Psoas muscle (tissue), 8 donors: ENCODE data around the gene MUC5B. TPM values are rescaled to one million over a fixed set of nuclear protein-coding genes. Genes with fewer than 3 reads are reported as not detected.

ENCODE experiments used
- ATAC-seq, 4 donors: fragments of 200-7000 bp; cut with Tn5 transposase; one replicate each; pipeline ENCODE4 v1.9.1; 2020; ENCODE audit warnings: moderate library complexity in 3 of 4, mild to moderate bottlenecking in 2 of 4
- DNase-seq, 2 donors: peaks; one replicate each; pipeline ENCODE4 v3.0.0-alpha.2; 2020
- H3K27ac ChIP-seq: fragments of 200-600 bp; one replicate; pipeline ENCODE4 v1.8.0; 2022
- H3K27me3 ChIP-seq, 3 donors: fragments of 200-600 bp in 1 of 3; one replicate each; pipeline versions ENCODE4 v1.6.1 to v1.8.0; 2013 to 2022; ENCODE audit warnings: low read length in 2 of 3, mild to moderate bottlenecking in 2 of 3, moderate library complexity in 1 of 3; ENCODE audit not compliant: insufficient read depth in 3 of 3
- H3K36me3 ChIP-seq, 2 donors: fragments of 200-600 bp in 1 of 2; one replicate each; pipeline versions ENCODE4 v1.6.1 to v1.8.0; 2013 to 2022; ENCODE audit warnings: low read depth in 1 of 2, mild to moderate bottlenecking in 1 of 2, moderate library complexity in 1 of 2; ENCODE audit not compliant: insufficient read depth in 1 of 2
- H3K4me1 ChIP-seq: fragments of 200-600 bp; one replicate; pipeline ENCODE4 v1.8.0; 2022
- H3K4me3 ChIP-seq: fragments of 200-600 bp; one replicate; pipeline ENCODE4 v1.8.0; 2022; ENCODE audit warnings: mild to moderate bottlenecking
- H3K9me3 ChIP-seq: fragments of 200-600 bp; one replicate; pipeline ENCODE4 v1.8.0; 2022
- whole genome bisulfite sequencing, 3 donors: extraction: QIAGEN DNeasy Blood & Tissue Kit; methylation state at CpG; one replicate each; pipeline versions ENCODE4 v1.1.6 to v1.1.7; 2013; 5-methylcytosine and 5-hydroxymethylcytosine counted together
- intact Hi-C, 2 donors: fragments of 100-400 bp; cut with DNase I; formaldehyde crosslinking; loops; one replicate each; pipeline versions ENCODE4 v1.11.0 to v1.14.2; 2022
- polyA plus RNA-seq, 3 donors: library from polyadenylated mRNA; stranded (reverse); fragments of 200-250 nt; gene quantifications; one replicate each; pipeline ENCODE4 v1.2.3, GENCODE V29; 2013
- total RNA-seq, 4 donors: library from RNA; stranded (reverse); fragmentation: NEBNext Ultra II Directional in 2 of 4; extraction: Animal tissue kit (Norgen Biotek cat#: 25700) in 2 of 4; gene quantifications; one replicate each; pipeline versions ENCODE4 v1.2.1 to v1.2.4, GENCODE V29; 2021 to 2023
- TF ChIP-seq, protein P1 (sequence below): fragments of 200-600 bp; IDR thresholded peaks from one replicate; pipeline ENCODE4 v1.8.0; 2022; ENCODE audit warnings: antibody characterized with exemption
- donor health status: healthy with polysubstance abuse.
- donor health status: DM: no; HTN: no; CAD: no; lungs with moderate emphysema.
- donor health status: Bipolar disorder and iron deficiency.
- donor health status: healthy.
- donor health status: DM: yes; HTN: yes; CAD: no.
- donor health status: DM: no; HTN: no; CAD: no.
- donor health status: DM: no; HTN: no; CAD: no.
- donor health status: DM: yes; HTN: yes; CAD: no.

Gene MUC5B
- total and polyA plus RNA-seq, 7 donors: under 0.01 to 0.41 (median 0.11) TPM; not detected in 3

DNA sequence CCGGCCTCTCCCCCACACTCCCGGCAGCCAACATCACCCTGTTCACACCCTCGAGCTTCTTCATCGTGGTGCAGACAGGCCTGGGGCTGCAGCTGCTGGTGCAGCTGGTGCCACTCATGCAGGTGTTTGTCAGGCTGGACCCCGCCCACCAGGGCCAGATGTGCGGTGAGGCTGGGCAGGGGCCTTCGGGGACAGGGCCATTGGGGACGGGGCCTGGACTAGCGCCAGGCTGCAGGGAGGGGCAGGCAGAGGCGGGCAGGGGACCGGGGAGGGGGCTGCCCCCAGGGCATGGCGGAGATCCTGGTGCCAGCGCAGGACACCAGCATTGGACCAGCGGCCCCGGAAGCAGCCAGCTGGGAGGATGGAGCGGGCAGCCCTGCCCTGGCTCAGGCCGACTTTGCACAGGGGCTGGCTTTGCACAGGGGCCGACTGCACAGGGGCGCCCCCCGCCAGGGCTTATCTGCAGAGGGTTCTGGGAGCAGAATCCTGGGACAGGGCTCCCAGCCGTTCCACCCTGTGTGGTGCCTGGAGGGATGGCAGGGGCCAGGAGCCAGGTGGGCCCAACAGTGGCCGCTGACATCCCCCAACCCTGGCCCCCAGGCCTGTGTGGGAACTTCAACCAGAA, 8.6 kb downstream of the MUC5B start:
- intact Hi-C loops: no loop called here
- no peak for ATAC-seq
- Histone ChIP-seq H3K9me3 (no peaks in the 10 kb centered on the region), H3K27me3 (peaks cover 0 to 44% (median 9%) of the 10 kb centered on the region in 3 donors), H3K4me1 (no peaks in the 10 kb centered on the region), H3K27ac (no peak overlapping the region), H3K36me3 (no peaks in the 10 kb centered on the region), H3K4me3 (no peak overlapping the region)
- WGBS, 3 donors: 30 to 38% (median 38%) methylated on average over 20 to 22 of the region's 22 CpGs
- TF ChIP-seq, protein P1, sequence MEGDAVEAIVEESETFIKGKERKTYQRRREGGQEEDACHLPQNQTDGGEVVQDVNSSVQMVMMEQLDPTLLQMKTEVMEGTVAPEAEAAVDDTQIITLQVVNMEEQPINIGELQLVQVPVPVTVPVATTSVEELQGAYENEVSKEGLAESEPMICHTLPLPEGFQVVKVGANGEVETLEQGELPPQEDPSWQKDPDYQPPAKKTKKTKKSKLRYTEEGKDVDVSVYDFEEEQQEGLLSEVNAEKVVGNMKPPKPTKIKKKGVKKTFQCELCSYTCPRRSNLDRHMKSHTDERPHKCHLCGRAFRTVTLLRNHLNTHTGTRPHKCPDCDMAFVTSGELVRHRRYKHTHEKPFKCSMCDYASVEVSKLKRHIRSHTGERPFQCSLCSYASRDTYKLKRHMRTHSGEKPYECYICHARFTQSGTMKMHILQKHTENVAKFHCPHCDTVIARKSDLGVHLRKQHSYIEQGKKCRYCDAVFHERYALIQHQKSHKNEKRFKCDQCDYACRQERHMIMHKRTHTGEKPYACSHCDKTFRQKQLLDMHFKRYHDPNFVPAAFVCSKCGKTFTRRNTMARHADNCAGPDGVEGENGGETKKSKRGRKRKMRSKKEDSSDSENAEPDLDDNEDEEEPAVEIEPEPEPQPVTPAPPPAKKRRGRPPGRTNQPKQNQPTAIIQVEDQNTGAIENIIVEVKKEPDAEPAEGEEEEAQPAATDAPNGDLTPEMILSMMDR: no peak
- DNase-seq: peak; percentile 9 to 45

DNA sequence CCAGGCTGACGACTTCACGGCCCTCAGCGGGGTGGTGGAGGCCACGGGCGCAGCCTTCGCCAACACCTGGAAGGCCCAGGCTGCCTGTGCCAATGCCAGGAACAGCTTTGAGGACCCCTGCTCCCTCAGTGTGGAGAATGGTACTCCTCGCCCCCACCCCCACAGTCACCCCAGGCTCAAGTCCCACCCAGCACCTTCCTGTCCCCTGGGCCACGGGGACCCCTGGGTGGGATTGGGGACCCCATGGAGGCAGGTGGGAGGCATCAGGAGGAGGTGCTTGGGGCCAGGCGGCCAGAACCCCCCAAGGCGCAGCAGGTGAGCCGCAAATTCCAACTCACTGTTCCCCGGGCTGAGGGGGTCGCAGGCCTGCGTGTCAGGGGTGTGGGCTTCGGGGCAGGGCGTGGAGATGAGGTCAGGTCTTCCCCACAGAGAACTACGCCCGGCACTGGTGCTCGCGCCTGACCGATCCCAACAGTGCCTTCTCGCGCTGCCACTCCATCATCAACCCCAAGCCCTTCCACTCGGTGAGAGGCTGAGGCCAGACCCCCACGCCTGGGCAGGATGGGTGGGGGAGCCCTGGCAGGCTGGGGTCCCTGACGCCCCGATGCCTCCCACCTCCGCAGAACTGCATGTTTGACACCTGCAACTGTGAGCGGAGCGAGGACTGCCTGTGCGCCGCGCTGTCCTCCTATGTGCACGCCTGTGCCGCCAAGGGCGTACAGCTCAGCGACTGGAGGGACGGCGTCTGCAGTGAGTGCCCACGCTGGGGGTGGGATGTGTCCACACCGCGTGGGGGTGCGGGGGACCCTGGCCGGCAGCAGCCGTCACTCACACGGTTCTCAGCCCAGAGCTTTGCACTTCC, 9.4 kb downstream of the MUC5B start:
- ATAC-seq: no peak

DNA sequence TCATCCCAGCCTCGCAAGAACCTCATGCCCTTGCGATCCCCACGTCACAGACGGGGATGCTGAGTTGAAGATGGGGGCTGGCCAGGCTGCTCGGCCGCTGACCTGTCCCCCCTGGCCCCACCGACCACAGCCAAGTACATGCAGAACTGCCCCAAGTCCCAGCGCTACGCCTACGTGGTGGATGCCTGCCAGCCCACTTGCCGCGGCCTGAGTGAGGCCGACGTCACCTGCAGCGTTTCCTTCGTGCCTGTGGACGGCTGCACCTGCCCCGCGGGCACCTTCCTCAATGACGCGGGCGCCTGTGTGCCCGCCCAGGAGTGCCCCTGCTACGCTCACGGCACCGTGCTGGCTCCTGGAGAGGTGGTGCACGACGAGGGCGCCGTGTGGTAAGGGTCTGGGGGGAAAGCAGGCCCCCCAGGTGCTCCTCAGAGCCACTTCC, 10.0 kb downstream of the MUC5B start:
- no peaks in the 10 kb centered on the region for H3K9me3 ChIP-seq
- intact Hi-C loops: no loop called here
- peak; percentile 7 to 49 for DNase-seq
- WGBS, 3 donors: 70 to 74% (median 73%) methylated on average over 28 to 30 of the region's 30 CpGs
- peaks cover 0 to 34% (median 7%) of the 10 kb centered on the region in 3 donors for H3K27me3 ChIP-seq
- ATAC-seq: no peak
- no peak overlapping the region for H3K27ac ChIP-seq
- H3K4me1 ChIP-seq: no peaks in the 10 kb centered on the region
- TF ChIP-seq, protein P1: no peak
- no peaks in the 10 kb centered on the region for H3K36me3 ChIP-seq
- H3K4me3 ChIP-seq: no peak overlapping the region

More for the DNA sequence above, 9.4 kb downstream of the MUC5B start:
- H3K36me3 ChIP-seq: no peaks in the 10 kb centered on the region
- DNase-seq: peak; percentile 8 to 47
- intact Hi-C loops: no loop called here
- no peak overlapping the region for H3K4me3 ChIP-seq
- TF ChIP-seq, protein P1: no peak
- WGBS, 3 donors: 74 to 82% (median 82%) methylated on average over 40 to 46 of the region's 46 CpGs
- H3K27me3 ChIP-seq: peaks cover 0 to 40% (median 9%) of the 10 kb centered on the region in 3 donors
- H3K4me1 ChIP-seq: no peaks in the 10 kb centered on the region
- H3K9me3 ChIP-seq: no peaks in the 10 kb centered on the region
- no peak overlapping the region for H3K27ac ChIP-seq

- intact Hi-C loops: no loop called here
- Histone ChIP-seq H3K9me3 (no peaks in the 10 kb centered on the region), H3K36me3 (no peaks in the 10 kb centered on the region), H3K4me3 (no peak overlapping the region), H3K27ac (no peak overlapping the region), H3K4me1 (no peaks in the 10 kb centered on the region), H3K27me3 (peaks cover 0 to 31% (median 7%) of the 10 kb centered on the region in 3 donors)
- ATAC-seq: no peak
- 66 to 74% (median 67%) methylated on average over 13 to 21 of the region's 21 CpGs for WGBS, 3 donors
- DNase-seq: peak; percentile 11 to 48
- TF ChIP-seq, protein P1: no peak
These were observed 10.6 kb downstream of the MUC5B start for GRCh38 chr11:1233351-1234053.
